CD4-positive, alpha-beta T cell (primary cell): Measurements from ENCODE around the gene CFAP20DC. TPM values are rescaled to one million over a fixed set of nuclear protein-coding genes. Genes with fewer than 3 reads are reported as not detected.

Experiments used
- ATAC-seq: fragments of 200-7000 bp; cut with Tn5 transposase; one replicate; pipeline ENCODE4 v1.10.0; 2022; ENCODE audit warnings: mild to moderate bottlenecking; ENCODE audit not compliant: poor library complexity
- CTCF ChIA-PET: fragments of 350-600 bp; sonication (Branson Sonifier 250); formaldehyde crosslinking; loops from one replicate; lab custom pipeline; 2021; ENCODE audit warnings: antibody characterized with exemption, inconsistent platforms; lab: Charles Lee
- POLR2A ChIA-PET: fragments of 350-600 bp; sonication (Branson Sonifier 250); formaldehyde crosslinking; loops from one replicate; lab custom pipeline; 2021; ENCODE audit warnings: antibody characterized with exemption, inconsistent platforms; lab: Charles Lee
- DNase-seq, 14 experiments: peaks; one replicate each; pipeline ENCODE4 v3.0.0-alpha.2; 2013 to 2020; ENCODE audit warnings: mixed read lengths in 2 of 14
- H3K27ac ChIP-seq, 2 donors: one replicate each; pipeline versions ENCODE4 v1.5.1 to v1.7.0; 2013; ENCODE audit warnings: low read length in 2 of 2, low read depth in 1 of 2, mild to moderate bottlenecking in 1 of 2
- H3K27me3 ChIP-seq, 2 experiments: 1 replicate in 1 of 2; 2 replicates in 1 of 2; pipeline versions ENCODE4 v1.6.1 to v1.7.0; 2013; ENCODE audit warnings: low read length in 2 of 2, control low read depth in 1 of 2, mild to moderate bottlenecking in 1 of 2, moderate library complexity in 1 of 2; ENCODE audit not compliant: insufficient read depth in 2 of 2, control insufficient read depth in 1 of 2
- H3K36me3 ChIP-seq: one replicate; pipeline ENCODE4 v1.6.1; 2013; ENCODE audit warnings: low read length, control low read depth; ENCODE audit not compliant: insufficient read depth
- H3K4me1 ChIP-seq: one replicate; pipeline ENCODE4 v1.6.1; 2013; ENCODE audit warnings: low read length, control low read depth; ENCODE audit not compliant: insufficient read depth
- H3K4me3 ChIP-seq: one replicate; pipeline ENCODE4 v1.5.1; 2013; ENCODE audit warnings: mild to moderate bottlenecking, low read length, moderate library complexity
- H3K9me3 ChIP-seq, 2 experiments: 1 replicate in 1 of 2; 2 replicates in 1 of 2; pipeline versions ENCODE4 v1.6.1 to v1.7.0; 2013; ENCODE audit warnings: low read length in 2 of 2, mild to moderate bottlenecking in 2 of 2, control low read depth in 1 of 2, moderate library complexity in 1 of 2; ENCODE audit not compliant: control insufficient read depth in 1 of 2, insufficient read depth in 1 of 2
- H3K27ac Mint-ChIP-seq: one replicate; pipeline ENCODE4 v1.8.0; 2020; ENCODE audit warnings: mixed read lengths
- H3K27me3 Mint-ChIP-seq: one replicate; pipeline ENCODE4 v1.8.0; 2021; ENCODE audit warnings: mixed read lengths
- H3K36me3 Mint-ChIP-seq: one replicate; pipeline ENCODE4 v1.8.0; 2021; ENCODE audit warnings: low read depth, mixed read lengths
- H3K4me1 Mint-ChIP-seq: one replicate; pipeline ENCODE4 v1.8.0; 2021; ENCODE audit warnings: low read depth, mixed read lengths
- H3K4me3 Mint-ChIP-seq: one replicate; pipeline ENCODE4 v1.8.0; 2020; ENCODE audit warnings: mild to moderate bottlenecking, mixed read lengths
- H3K9me3 Mint-ChIP-seq: one replicate; pipeline ENCODE4 v1.8.0; 2020; ENCODE audit warnings: mixed read lengths
- intact Hi-C, 2 experiments: fragments of 100-400 bp; cut with DNase I in 1 of 2; cut with micrococcal nuclease in 1 of 2; formaldehyde crosslinking; loops; one replicate each; pipeline versions ENCODE4 v1.15.1 to v1.9.0; 2023 to 2025; cut with DNase I, micrococcal nuclease
- total RNA-seq, 174 experiments: library from RNA in 2 of 174; stranded (reverse) in 2 of 174; gene quantifications; one replicate each; pipeline ENCODE4 v1.2.3 and lab custom pipeline; 2021 to 2026
- TF ChIP-seq, protein P1 (sequence below): fragments of 200-600 bp; IDR thresholded peaks from one replicate; pipeline ENCODE4 v1.8.0; 2022; ENCODE audit warnings: antibody characterized with exemption, mild to moderate bottlenecking

Gene CFAP20DC
- total RNA-seq, 2 experiments from 2014 or later: 0.11 to 0.20 TPM

DNA sequence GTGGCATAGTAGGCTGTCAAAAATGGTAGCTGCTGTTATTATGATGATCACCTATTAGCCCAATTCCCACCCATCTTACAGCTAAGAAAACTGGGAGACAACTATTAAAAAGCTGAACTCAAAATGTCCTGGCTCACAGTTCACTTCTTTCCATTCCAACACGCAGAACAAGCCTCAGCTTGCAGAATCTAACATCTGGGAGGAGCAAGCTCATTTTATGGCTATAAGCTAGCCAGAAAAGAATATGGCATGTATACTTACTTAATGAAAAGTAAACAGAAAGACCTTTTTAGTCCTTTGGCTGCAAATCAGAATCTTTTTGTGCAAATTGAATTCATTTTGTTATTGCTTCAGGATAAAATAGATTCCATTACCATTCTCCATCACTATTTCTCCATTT, 34.8 kb upstream of the CFAP20DC start:
- H3K27me3 ChIP-seq: peaks cover 0 to 16% of the 10 kb centered on the region in 2 experiments
- DNase-seq: no peak
- Mint-ChIP-seq H3K4me1 (no peaks in the 10 kb centered on the region), H3K9me3 (no peaks in the 10 kb centered on the region), H3K27ac (no peak overlapping the region), H3K4me3 (no peak overlapping the region), H3K27me3 (peaks cover 42% of the 10 kb centered on the region), H3K36me3 (no peaks in the 10 kb centered on the region)
- H3K4me1 ChIP-seq: no peaks in the 10 kb centered on the region
- CTCF ChIA-PET: no interaction called here
- no peak overlapping the region for H3K27ac ChIP-seq
- TF ChIP-seq, protein P1, sequence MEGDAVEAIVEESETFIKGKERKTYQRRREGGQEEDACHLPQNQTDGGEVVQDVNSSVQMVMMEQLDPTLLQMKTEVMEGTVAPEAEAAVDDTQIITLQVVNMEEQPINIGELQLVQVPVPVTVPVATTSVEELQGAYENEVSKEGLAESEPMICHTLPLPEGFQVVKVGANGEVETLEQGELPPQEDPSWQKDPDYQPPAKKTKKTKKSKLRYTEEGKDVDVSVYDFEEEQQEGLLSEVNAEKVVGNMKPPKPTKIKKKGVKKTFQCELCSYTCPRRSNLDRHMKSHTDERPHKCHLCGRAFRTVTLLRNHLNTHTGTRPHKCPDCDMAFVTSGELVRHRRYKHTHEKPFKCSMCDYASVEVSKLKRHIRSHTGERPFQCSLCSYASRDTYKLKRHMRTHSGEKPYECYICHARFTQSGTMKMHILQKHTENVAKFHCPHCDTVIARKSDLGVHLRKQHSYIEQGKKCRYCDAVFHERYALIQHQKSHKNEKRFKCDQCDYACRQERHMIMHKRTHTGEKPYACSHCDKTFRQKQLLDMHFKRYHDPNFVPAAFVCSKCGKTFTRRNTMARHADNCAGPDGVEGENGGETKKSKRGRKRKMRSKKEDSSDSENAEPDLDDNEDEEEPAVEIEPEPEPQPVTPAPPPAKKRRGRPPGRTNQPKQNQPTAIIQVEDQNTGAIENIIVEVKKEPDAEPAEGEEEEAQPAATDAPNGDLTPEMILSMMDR: no peak
- POLR2A ChIA-PET: no interaction called here
- no peak overlapping the region for H3K4me3 ChIP-seq
- H3K9me3 ChIP-seq: no peaks in the 10 kb centered on the region
- no peaks in the 10 kb centered on the region for H3K36me3 ChIP-seq
- no peak for ATAC-seq
- intact Hi-C loops: no loop called here

DNA sequence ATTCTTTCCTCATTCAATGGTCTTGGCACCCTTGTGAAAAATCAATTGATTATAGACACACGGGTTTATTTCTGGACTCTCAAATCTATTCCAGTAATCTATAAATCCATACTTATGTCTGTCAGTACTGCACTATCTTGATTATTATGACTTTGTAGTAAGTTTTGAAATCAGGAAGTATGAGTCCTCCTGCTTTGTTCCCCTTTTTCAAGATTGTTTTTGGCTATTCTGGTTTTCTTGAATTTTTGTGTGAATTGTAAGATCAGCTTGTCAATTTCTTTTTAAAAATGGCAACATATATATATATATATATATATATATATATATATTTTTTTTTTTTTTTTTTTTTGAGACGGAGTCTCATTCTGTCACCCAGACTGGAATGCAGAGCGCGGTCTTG, 32.3 kb upstream of the CFAP20DC start:
- H3K36me3 ChIP-seq: no peaks in the 10 kb centered on the region
- H3K27ac Mint-ChIP-seq: no peak overlapping the region
- TF ChIP-seq, protein P1: no peak
- no peaks in the 10 kb centered on the region for H3K9me3 Mint-ChIP-seq
- H3K4me1 ChIP-seq: no peaks in the 10 kb centered on the region
- ChIA-PET CTCF (no interaction called here), POLR2A (interaction anchor here (0.6 kb wide), 1 partner anchor 8 kb away, joined by 3 read pairs; no protein-coding TSS in a partner anchor)
- no peaks in the 10 kb centered on the region for H3K9me3 ChIP-seq
- H3K27me3 ChIP-seq: peaks cover 0 to 16% of the 10 kb centered on the region in 2 experiments
- H3K27me3 Mint-ChIP-seq: peaks cover 48% of the 10 kb centered on the region
- no peaks in the 10 kb centered on the region for H3K4me1 Mint-ChIP-seq
- no peak overlapping the region for H3K27ac ChIP-seq
- H3K36me3 Mint-ChIP-seq: no peaks in the 10 kb centered on the region
- intact Hi-C loops: no loop called here
- ATAC-seq (no peak), DNase-seq (no peak)
- H3K4me3 Mint-ChIP-seq: no peak overlapping the region
- no peak overlapping the region for H3K4me3 ChIP-seq

DNA sequence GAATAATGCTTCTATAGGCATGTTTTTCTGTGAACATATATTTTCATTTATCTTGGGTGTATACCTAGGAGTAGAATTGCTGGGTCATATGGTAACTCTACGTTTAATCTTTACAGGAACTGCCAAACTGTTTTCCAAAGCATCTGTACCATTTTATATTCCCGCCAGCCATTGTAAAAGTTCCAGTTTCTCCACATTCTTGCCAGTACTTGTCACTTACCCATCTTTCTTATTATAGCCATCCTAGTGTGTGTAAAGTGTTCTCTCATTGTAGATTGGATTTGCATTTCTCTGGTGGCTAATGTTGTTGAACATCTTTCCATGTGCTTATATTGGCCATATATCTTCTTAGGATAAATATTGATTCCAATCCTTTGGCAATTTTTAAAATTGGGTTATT, 31.2 kb upstream of the CFAP20DC start:
- Histone ChIP-seq H3K4me1 (no peaks in the 10 kb centered on the region), H3K27me3 (peaks cover 0 to 20% of the 10 kb centered on the region in 2 experiments), H3K27ac (no peak overlapping the region), H3K9me3 (no peaks in the 10 kb centered on the region), H3K36me3 (no peaks in the 10 kb centered on the region), H3K4me3 (no peak overlapping the region)
- H3K36me3 Mint-ChIP-seq: no peaks in the 10 kb centered on the region
- POLR2A ChIA-PET: no interaction called here
- H3K4me1 Mint-ChIP-seq: no peaks in the 10 kb centered on the region
- no peaks in the 10 kb centered on the region for H3K9me3 Mint-ChIP-seq
- TF ChIP-seq, protein P1: no peak
- H3K4me3 Mint-ChIP-seq: no peak overlapping the region
- no peak overlapping the region for H3K27ac Mint-ChIP-seq
- ATAC-seq (no peak), DNase-seq (no peak)
- H3K27me3 Mint-ChIP-seq: peaks cover 40% of the 10 kb centered on the region
- intact Hi-C loops: no loop called here
- CTCF ChIA-PET: no interaction called here
